HepG2 (cell line): ENCODE results near the gene CCDC57. TPM values are rescaled to one million over a fixed set of nuclear protein-coding genes. Genes with fewer than 3 reads are reported as not detected.

ENCODE experiments used
- AGO1 ChIP-seq: fragments of 200-400 bp; formaldehyde crosslinking; IDR thresholded peaks from 2 replicates; pipeline ENCODE4 v1.6.1; 2017; ENCODE audit warnings: mild to moderate bottlenecking, low read depth, low read length, moderate library complexity; ENCODE audit not compliant: poor library complexity, severe bottlenecking
- CCAR2 ChIP-seq: fragments of 200-400 bp; formaldehyde crosslinking; optimal IDR thresholded peaks from 2 replicates; pipeline ENCODE3; 2018; ENCODE audit warnings: low read depth, mild to moderate bottlenecking, low read length, moderate library complexity
- DNMT3B ChIP-seq: conservative IDR thresholded peaks from 2 replicates; pipeline ENCODE4 v1.6.1; 2016; ENCODE audit warnings: missing biosample characterization, control low read depth
- GATAD1 ChIP-seq: IDR thresholded peaks from 2 replicates; pipeline ENCODE4 v1.6.1; 2016; ENCODE audit warnings: missing genetic modification reagents, missing compliant biosample characterization
- KDM2A ChIP-seq: sonication (generic); formaldehyde crosslinking; IDR thresholded peaks from 2 replicates; pipeline ENCODE4 v1.4.0; 2020; ENCODE audit warnings: low read depth, missing genetic modification reagents, borderline replicate concordance
- RBM39 ChIP-seq: fragments of 200-400 bp; formaldehyde crosslinking; IDR thresholded peaks from one replicate; pipeline ENCODE4 v1.6.1; 2018; ENCODE audit warnings: antibody characterized with exemption, mild to moderate bottlenecking, low read depth, low read length; ENCODE audit not compliant: poor library complexity, severe bottlenecking
- RXRA ChIP-seq: sonication (generic); formaldehyde crosslinking; IDR thresholded peaks from 2 replicates; pipeline ENCODE4 v1.5.1; 2020; ENCODE audit warnings: missing genetic modification reagents
- SAFB2 ChIP-seq: sonication (generic); formaldehyde crosslinking; IDR thresholded peaks from 2 replicates; pipeline ENCODE4 v1.5.1; 2020; ENCODE audit warnings: missing genetic modification reagents, low read depth, mild to moderate bottlenecking, borderline replicate concordance
- SKI ChIP-seq: fragments of 450-650 bp; IDR thresholded peaks from one replicate; pipeline ENCODE4 v1.6.1; 2018; ENCODE audit warnings: mild to moderate bottlenecking; ENCODE audit not compliant: partially characterized antibody
- SPEN ChIP-seq: sonication (generic); formaldehyde crosslinking; IDR thresholded peaks from 2 replicates; pipeline ENCODE4 v1.5.1; 2020; ENCODE audit warnings: low read depth, mild to moderate bottlenecking, missing genetic modification reagents
- SRSF1 ChIP-seq: fragments of 200-400 bp; formaldehyde crosslinking; optimal IDR thresholded peaks from 2 replicates; pipeline ENCODE3; 2017; ENCODE audit warnings: mild to moderate bottlenecking, low read depth, low read length, moderate library complexity
- THAP11 ChIP-seq: IDR thresholded peaks from 2 replicates; pipeline ENCODE4 v1.6.1; 2016; ENCODE audit warnings: missing biosample characterization, missing genetic modification reagents
- ZBTB3 ChIP-seq: sonication (generic); formaldehyde crosslinking; IDR thresholded peaks from 2 replicates; pipeline ENCODE4 v1.4.0; 2020; ENCODE audit warnings: low read depth, mild to moderate bottlenecking, moderate library complexity, missing genetic modification reagents, borderline replicate concordance
- ZMYM3 ChIP-seq: sonication (generic); formaldehyde crosslinking; IDR thresholded peaks from 2 replicates; pipeline ENCODE4 v1.5.1; 2020; ENCODE audit warnings: mild to moderate bottlenecking, missing genetic modification reagents
- polyA plus RNA-seq, 8 experiments: library from polyadenylated mRNA; depleted of rRNA in 3 of 8; stranded (reverse) in 7 of 8; unstranded in 1 of 8; fragments of >200 nt; fragmentation: Illumina TruSeq in 4 of 8; extraction: Trizol in 4 of 8; gene quantifications; 2 replicates each; pipeline versions ENCODE4 v1.2.1 to v1.2.3, GENCODE V29; 2011 to 2016; ENCODE audit warnings: low read depth in 4 of 8, missing spikeins in 1 of 8, mixed read lengths in 1 of 8; ENCODE audit not compliant: insufficient read depth in 1 of 8
- total RNA-seq, 5 experiments: library from RNA; depleted of rRNA; stranded (reverse); fragments of >200 nt; fragmentation: Illumina TruSeq; extraction: Trizol; gene quantifications; 2 replicates each; pipeline ENCODE4 v1.2.3, GENCODE V29; 2016; ENCODE audit warnings: low read depth in 1 of 5
- TF ChIP-seq, protein P1 (sequence below): sonication (generic); formaldehyde crosslinking; IDR thresholded peaks from 2 replicates; pipeline ENCODE4 v1.4.0; 2020; ENCODE audit warnings: missing genetic modification reagents, borderline replicate concordance
- TF ChIP-seq, protein P2 (sequence below): sonication (generic); formaldehyde crosslinking; IDR thresholded peaks from 2 replicates; pipeline ENCODE4 v1.4.0; 2020; ENCODE audit warnings: mild to moderate bottlenecking, missing genetic modification reagents, borderline replicate concordance
- TF ChIP-seq, protein P3 (sequence below): sonication (generic); IDR thresholded peaks from 2 replicates; pipeline ENCODE4 v1.6.1; 2016; ENCODE audit warnings: low read depth, borderline replicate concordance
- TF ChIP-seq, protein P4 (sequence below): sonication (generic); formaldehyde crosslinking; IDR thresholded peaks from 2 replicates; pipeline ENCODE4 v1.4.0; 2020; ENCODE audit warnings: missing genetic modification reagents

Gene CCDC57
- total and polyA plus RNA-seq, 2 of the 13 experiments (the other 11 are each of a cell fraction or from before 2014, with no cell fraction given), result 59.3 to 59.9 TPM

DNA sequence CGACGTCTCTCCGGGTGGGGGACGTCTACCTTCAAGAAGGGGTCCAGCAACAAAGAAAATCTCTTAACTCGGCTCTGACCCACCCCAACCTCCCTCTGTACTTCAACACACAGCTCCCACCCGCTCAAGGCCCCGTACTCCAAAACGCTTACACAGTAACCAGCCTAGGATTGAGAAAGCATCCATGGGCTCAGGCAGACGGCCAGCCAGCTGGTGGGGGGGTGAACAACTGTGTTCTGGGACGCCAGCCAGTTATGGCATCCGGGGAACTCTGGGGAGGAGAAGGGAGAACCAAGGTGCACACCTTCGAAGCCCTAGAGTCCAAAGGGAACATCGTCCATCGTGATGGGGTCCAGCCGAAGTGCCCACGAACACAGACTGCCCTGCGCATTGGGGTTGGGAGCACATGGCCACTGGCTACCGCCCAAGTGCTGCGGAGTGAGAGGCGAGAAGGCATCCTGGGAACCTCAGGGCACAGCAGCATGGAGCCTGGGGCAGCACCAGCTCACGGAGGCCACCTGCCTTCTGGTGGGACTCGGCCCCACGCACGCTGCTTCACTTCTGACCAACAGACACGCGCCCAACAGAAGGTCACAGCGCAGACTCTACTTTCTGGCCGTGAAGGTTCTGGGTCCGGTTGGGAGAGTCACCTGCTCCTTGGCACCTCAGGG lies 30.5 kb upstream of the CCDC57 start (continued):
- TF ChIP-seq, protein P1, sequence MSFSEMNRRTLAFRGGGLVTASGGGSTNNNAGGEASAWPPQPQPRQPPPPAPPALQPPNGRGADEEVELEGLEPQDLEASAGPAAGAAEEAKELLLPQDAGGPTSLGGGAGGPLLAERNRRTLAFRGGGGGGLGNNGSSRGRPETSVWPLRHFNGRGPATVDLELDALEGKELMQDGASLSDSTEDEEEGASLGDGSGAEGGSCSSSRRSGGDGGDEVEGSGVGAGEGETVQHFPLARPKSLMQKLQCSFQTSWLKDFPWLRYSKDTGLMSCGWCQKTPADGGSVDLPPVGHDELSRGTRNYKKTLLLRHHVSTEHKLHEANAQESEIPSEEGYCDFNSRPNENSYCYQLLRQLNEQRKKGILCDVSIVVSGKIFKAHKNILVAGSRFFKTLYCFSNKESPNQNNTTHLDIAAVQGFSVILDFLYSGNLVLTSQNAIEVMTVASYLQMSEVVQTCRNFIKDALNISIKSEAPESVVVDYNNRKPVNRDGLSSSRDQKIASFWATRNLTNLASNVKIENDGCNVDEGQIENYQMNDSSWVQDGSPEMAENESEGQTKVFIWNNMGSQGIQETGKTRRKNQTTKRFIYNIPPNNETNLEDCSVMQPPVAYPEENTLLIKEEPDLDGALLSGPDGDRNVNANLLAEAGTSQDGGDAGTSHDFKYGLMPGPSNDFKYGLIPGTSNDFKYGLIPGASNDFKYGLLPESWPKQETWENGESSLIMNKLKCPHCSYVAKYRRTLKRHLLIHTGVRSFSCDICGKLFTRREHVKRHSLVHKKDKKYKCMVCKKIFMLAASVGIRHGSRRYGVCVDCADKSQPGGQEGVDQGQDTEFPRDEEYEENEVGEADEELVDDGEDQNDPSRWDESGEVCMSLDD (CRISPR knock-in tag), result peak; percentile 11; the same call in 1 of the 2 replicates
- TF ChIP-seq, protein P2, sequence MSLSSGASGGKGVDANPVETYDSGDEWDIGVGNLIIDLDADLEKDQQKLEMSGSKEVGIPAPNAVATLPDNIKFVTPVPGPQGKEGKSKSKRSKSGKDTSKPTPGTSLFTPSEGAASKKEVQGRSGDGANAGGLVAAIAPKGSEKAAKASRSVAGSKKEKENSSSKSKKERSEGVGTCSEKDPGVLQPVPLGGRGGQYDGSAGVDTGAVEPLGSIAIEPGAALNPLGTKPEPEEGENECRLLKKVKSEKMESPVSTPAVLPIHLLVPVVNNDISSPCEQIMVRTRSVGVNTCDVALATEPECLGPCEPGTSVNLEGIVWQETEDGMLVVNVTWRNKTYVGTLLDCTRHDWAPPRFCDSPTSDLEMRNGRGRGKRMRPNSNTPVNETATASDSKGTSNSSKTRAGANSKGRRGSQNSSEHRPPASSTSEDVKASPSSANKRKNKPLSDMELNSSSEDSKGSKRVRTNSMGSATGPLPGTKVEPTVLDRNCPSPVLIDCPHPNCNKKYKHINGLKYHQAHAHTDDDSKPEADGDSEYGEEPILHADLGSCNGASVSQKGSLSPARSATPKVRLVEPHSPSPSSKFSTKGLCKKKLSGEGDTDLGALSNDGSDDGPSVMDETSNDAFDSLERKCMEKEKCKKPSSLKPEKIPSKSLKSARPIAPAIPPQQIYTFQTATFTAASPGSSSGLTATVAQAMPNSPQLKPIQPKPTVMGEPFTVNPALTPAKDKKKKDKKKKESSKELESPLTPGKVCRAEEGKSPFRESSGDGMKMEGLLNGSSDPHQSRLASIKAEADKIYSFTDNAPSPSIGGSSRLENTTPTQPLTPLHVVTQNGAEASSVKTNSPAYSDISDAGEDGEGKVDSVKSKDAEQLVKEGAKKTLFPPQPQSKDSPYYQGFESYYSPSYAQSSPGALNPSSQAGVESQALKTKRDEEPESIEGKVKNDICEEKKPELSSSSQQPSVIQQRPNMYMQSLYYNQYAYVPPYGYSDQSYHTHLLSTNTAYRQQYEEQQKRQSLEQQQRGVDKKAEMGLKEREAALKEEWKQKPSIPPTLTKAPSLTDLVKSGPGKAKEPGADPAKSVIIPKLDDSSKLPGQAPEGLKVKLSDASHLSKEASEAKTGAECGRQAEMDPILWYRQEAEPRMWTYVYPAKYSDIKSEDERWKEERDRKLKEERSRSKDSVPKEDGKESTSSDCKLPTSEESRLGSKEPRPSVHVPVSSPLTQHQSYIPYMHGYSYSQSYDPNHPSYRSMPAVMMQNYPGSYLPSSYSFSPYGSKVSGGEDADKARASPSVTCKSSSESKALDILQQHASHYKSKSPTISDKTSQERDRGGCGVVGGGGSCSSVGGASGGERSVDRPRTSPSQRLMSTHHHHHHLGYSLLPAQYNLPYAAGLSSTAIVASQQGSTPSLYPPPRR (CRISPR knock-in tag), result peak; percentile 27; the same call in 1 of the 2 replicates
- 0 out of 2 replicates have a peak, but pooled peaks have one; percentile 10 for TF ChIP-seq SPEN (CRISPR knock-in tag)
- TF ChIP-seq, protein P3, sequence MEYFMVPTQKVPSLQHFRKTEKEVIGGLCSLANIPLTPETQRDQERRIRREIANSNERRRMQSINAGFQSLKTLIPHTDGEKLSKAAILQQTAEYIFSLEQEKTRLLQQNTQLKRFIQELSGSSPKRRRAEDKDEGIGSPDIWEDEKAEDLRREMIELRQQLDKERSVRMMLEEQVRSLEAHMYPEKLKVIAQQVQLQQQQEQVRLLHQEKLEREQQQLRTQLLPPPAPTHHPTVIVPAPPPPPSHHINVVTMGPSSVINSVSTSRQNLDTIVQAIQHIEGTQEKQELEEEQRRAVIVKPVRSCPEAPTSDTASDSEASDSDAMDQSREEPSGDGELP, result peak; percentile 94
- TF ChIP-seq, protein P4, sequence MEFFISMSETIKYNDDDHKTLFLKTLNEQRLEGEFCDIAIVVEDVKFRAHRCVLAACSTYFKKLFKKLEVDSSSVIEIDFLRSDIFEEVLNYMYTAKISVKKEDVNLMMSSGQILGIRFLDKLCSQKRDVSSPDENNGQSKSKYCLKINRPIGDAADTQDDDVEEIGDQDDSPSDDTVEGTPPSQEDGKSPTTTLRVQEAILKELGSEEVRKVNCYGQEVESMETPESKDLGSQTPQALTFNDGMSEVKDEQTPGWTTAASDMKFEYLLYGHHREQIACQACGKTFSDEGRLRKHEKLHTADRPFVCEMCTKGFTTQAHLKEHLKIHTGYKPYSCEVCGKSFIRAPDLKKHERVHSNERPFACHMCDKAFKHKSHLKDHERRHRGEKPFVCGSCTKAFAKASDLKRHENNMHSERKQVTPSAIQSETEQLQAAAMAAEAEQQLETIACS (CRISPR knock-in tag), result no peak; the same call in 1 of the 2 replicates
- peak; percentile 100 for TF ChIP-seq AGO1
- TF ChIP-seq KDM2A (CRISPR knock-in tag), result peak; percentile 95
- TF ChIP-seq THAP11 (CRISPR knock-in tag), result no peak
- 0 out of 2 replicates have a peak, but pooled peaks have one; percentile 60 for TF ChIP-seq DNMT3B (CRISPR knock-in tag)
- TF ChIP-seq RXRA (CRISPR knock-in tag), result peak; percentile 6; the same call in 1 of the 2 replicates
- TF ChIP-seq RBM39, result peak; percentile 91
- no peak for TF ChIP-seq CCAR2
- 0 out of 2 replicates have a peak, but pooled peaks have one; percentile 62 for TF ChIP-seq ZBTB3 (CRISPR knock-in tag)
- peak; percentile 11; the same call in 1 of the 2 replicates for TF ChIP-seq GATAD1 (CRISPR knock-in tag)
- TF ChIP-seq SKI, result no peak
- TF ChIP-seq SRSF1, result peak; percentile 91
- 0 out of 2 replicates have a peak, but pooled peaks have one; percentile 25 for TF ChIP-seq ZMYM3 (CRISPR knock-in tag)
- peak; percentile 73 for TF ChIP-seq SAFB2 (CRISPR knock-in tag)
